SK-N-SH treated with all-trans-retinoic acid at 6 μM for 48 hours (cell line): ENCODE data around the gene PGR.

Experiments used
- ATAC-seq: fragments of 200-7000 bp; cut with Tn5 transposase; 3 replicates; pipeline ENCODE4 v1.9.1; 2020; ENCODE audit warnings: mild to moderate bottlenecking, moderate library complexity
- ARNTL ChIP-seq: fragments of 450-650 bp; formaldehyde crosslinking; IDR thresholded peaks from 2 replicates; pipeline ENCODE4 v1.5.0; 2020; ENCODE audit warnings: low read depth, mild to moderate bottlenecking, moderate library complexity, borderline replicate concordance
- BACH2 ChIP-seq: fragments of 250-450 bp; sonication (Bioruptor Pico); IDR thresholded peaks from 2 replicates; pipeline ENCODE4 v1.9.0; 2021; ENCODE audit warnings: mild to moderate bottlenecking, borderline replicate concordance
- CSDC2 ChIP-seq: fragments of 250-450 bp; sonication (Bioruptor Pico); IDR thresholded peaks from 2 replicates; pipeline ENCODE4 v1.5.0; 2020; ENCODE audit warnings: mild to moderate bottlenecking, moderate library complexity
- ESRRG ChIP-seq: fragments of 250-450 bp; sonication (Bioruptor Pico); IDR thresholded peaks from 2 replicates; pipeline ENCODE4 v1.6.1; 2021; ENCODE audit warnings: mild to moderate bottlenecking
- GLIS3 ChIP-seq: fragments of 250-450 bp; sonication (Bioruptor Pico); IDR thresholded peaks from 2 replicates; pipeline ENCODE4 v1.5.0; 2020; ENCODE audit warnings: mild to moderate bottlenecking, moderate library complexity
- ISL1 ChIP-seq: fragments of 250-450 bp; sonication (Bioruptor Pico); IDR thresholded peaks from 2 replicates; pipeline ENCODE4 v2.1.2; 2022; ENCODE audit warnings: mild to moderate bottlenecking, moderate library complexity
- PPARA ChIP-seq: fragments of 250-450 bp; sonication (Bioruptor Pico); IDR thresholded peaks from 2 replicates; pipeline ENCODE4 v1.5.0; 2020; ENCODE audit warnings: mild to moderate bottlenecking, borderline replicate concordance
- RARB ChIP-seq: fragments of 250-450 bp; sonication (Bioruptor Pico); IDR thresholded peaks from 2 replicates; pipeline ENCODE4 v1.8.0; 2021; ENCODE audit warnings: mild to moderate bottlenecking, moderate library complexity
- TCF4 ChIP-seq: fragments of 250-450 bp; sonication (Bioruptor Pico); IDR thresholded peaks from 2 replicates; pipeline ENCODE4 v1.8.0; 2021; ENCODE audit warnings: mild to moderate bottlenecking, moderate library complexity, borderline replicate concordance
- TOX ChIP-seq: fragments of 250-450 bp; sonication (Bioruptor Pico); IDR thresholded peaks from 2 replicates; pipeline ENCODE4 v1.8.0; 2021; ENCODE audit warnings: mild to moderate bottlenecking, moderate library complexity, borderline replicate concordance
- ZC3H10 ChIP-seq: fragments of 250-450 bp; sonication (Bioruptor Pico); IDR thresholded peaks from 2 replicates; pipeline ENCODE4 v1.5.1; 2021; ENCODE audit warnings: mild to moderate bottlenecking, moderate library complexity
- ZFP30 ChIP-seq: fragments of 450-650 bp; formaldehyde crosslinking; IDR thresholded peaks from 2 replicates; pipeline ENCODE4 v1.5.0; 2022; ENCODE audit warnings: mild to moderate bottlenecking, moderate library complexity
- ZNF565 ChIP-seq: fragments of 450-650 bp; formaldehyde crosslinking; conservative IDR thresholded peaks from 2 replicates; pipeline ENCODE4 v1.5.0; 2020; ENCODE audit warnings: low read depth, mild to moderate bottlenecking, moderate library complexity
- ZNF70 ChIP-seq: fragments of 450-650 bp; formaldehyde crosslinking; IDR thresholded peaks from 2 replicates; pipeline ENCODE4 v1.5.0; 2020; ENCODE audit warnings: mild to moderate bottlenecking, moderate library complexity
- ZNF8 ChIP-seq: fragments of 450-650 bp; formaldehyde crosslinking; IDR thresholded peaks from 2 replicates; pipeline ENCODE4 v1.5.0; 2020; ENCODE audit warnings: mild to moderate bottlenecking, moderate library complexity
- TF ChIP-seq, protein P1 (sequence below): fragments of 250-450 bp; sonication (Bioruptor Pico); IDR thresholded peaks from 2 replicates; pipeline ENCODE4 v1.8.0; 2020; ENCODE audit warnings: mild to moderate bottlenecking, moderate library complexity, borderline replicate concordance
- TF ChIP-seq, protein P2 (sequence below): fragments of 250-450 bp; sonication (Bioruptor Pico); IDR thresholded peaks from 2 replicates; pipeline ENCODE4 v1.5.1; 2020; ENCODE audit warnings: low read depth, mild to moderate bottlenecking, moderate library complexity
- TF ChIP-seq, protein P3 (sequence below): fragments of 250-450 bp; sonication (Bioruptor Pico); IDR thresholded peaks from 2 replicates; pipeline ENCODE4 v1.5.0; 2020; ENCODE audit warnings: mild to moderate bottlenecking, moderate library complexity
- TF ChIP-seq, protein P4 (sequence below): fragments of 250-450 bp; sonication (Bioruptor Pico); IDR thresholded peaks from 2 replicates; pipeline ENCODE4 v1.5.1; 2021; ENCODE audit warnings: mild to moderate bottlenecking, moderate library complexity
- TF ChIP-seq, protein P5 (sequence below): fragments of 250-450 bp; sonication (Bioruptor Pico); IDR thresholded peaks from 2 replicates; pipeline ENCODE4 v1.8.0; 2021; ENCODE audit warnings: low read depth, mild to moderate bottlenecking, moderate library complexity, borderline replicate concordance

The PGR gene

DNA sequence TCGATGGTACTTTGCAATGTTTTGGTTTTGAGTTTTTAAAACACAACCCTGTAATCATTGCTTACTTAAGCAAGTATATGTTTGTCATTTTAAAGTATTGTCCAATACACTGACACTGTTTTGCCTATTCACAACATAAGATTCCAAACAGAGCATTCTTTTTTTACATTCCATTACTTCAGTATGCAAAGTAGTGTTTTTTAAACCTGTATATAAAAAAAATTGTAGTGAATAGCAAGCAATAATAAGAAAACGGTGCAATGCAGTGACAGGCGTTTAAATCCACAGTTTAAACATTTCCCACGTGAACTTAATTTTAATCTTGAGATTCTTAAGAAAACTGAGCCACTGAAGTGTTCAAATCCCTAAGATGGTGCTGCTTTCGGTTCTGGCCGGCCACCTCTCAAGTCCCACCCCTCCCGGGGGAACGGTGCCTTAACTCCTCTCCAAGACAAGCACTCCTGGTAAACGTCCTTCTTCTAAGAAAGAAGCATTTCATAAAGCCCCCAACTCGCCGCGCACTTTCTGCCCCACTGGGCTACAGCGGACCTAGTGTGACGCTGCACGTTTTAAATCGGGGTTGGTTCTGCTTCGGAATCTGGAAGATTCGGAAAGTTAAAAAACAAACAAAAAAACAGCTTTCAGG lies 2.9 kb downstream of the PGR start:
- ATAC-seq, result no peak; the same call in 1 of the 3 replicates
- TF ChIP-seq RARB, result no peak
- TF ChIP-seq ARNTL (CRISPR knock-in tag), result no peak
- TF ChIP-seq TOX (CRISPR knock-in tag), result no peak
- TF ChIP-seq GLIS3 (CRISPR knock-in tag), result no peak
- no peak for TF ChIP-seq PPARA (CRISPR knock-in tag)
- TF ChIP-seq, protein P1, sequence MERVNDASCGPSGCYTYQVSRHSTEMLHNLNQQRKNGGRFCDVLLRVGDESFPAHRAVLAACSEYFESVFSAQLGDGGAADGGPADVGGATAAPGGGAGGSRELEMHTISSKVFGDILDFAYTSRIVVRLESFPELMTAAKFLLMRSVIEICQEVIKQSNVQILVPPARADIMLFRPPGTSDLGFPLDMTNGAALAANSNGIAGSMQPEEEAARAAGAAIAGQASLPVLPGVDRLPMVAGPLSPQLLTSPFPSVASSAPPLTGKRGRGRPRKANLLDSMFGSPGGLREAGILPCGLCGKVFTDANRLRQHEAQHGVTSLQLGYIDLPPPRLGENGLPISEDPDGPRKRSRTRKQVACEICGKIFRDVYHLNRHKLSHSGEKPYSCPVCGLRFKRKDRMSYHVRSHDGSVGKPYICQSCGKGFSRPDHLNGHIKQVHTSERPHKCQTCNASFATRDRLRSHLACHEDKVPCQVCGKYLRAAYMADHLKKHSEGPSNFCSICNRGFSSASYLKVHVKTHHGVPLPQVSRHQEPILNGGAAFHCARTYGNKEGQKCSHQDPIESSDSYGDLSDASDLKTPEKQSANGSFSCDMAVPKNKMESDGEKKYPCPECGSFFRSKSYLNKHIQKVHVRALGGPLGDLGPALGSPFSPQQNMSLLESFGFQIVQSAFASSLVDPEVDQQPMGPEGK, result no peak
- TF ChIP-seq, protein P2, sequence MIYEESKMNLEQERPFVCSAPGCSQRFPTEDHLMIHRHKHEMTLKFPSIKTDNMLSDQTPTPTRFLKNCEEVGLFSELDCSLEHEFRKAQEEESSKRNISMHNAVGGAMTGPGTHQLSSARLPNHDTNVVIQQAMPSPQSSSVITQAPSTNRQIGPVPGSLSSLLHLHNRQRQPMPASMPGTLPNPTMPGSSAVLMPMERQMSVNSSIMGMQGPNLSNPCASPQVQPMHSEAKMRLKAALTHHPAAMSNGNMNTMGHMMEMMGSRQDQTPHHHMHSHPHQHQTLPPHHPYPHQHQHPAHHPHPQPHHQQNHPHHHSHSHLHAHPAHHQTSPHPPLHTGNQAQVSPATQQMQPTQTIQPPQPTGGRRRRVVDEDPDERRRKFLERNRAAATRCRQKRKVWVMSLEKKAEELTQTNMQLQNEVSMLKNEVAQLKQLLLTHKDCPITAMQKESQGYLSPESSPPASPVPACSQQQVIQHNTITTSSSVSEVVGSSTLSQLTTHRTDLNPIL, result no peak
- no peak for TF ChIP-seq ZNF565 (CRISPR knock-in tag)
- TF ChIP-seq, protein P3, sequence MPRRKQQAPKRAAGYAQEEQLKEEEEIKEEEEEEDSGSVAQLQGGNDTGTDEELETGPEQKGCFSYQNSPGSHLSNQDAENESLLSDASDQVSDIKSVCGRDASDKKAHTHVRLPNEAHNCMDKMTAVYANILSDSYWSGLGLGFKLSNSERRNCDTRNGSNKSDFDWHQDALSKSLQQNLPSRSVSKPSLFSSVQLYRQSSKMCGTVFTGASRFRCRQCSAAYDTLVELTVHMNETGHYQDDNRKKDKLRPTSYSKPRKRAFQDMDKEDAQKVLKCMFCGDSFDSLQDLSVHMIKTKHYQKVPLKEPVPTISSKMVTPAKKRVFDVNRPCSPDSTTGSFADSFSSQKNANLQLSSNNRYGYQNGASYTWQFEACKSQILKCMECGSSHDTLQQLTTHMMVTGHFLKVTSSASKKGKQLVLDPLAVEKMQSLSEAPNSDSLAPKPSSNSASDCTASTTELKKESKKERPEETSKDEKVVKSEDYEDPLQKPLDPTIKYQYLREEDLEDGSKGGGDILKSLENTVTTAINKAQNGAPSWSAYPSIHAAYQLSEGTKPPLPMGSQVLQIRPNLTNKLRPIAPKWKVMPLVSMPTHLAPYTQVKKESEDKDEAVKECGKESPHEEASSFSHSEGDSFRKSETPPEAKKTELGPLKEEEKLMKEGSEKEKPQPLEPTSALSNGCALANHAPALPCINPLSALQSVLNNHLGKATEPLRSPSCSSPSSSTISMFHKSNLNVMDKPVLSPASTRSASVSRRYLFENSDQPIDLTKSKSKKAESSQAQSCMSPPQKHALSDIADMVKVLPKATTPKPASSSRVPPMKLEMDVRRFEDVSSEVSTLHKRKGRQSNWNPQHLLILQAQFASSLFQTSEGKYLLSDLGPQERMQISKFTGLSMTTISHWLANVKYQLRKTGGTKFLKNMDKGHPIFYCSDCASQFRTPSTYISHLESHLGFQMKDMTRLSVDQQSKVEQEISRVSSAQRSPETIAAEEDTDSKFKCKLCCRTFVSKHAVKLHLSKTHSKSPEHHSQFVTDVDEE (CRISPR knock-in tag), result no peak
- no peak for TF ChIP-seq ISL1 (CRISPR knock-in tag)

DNA sequence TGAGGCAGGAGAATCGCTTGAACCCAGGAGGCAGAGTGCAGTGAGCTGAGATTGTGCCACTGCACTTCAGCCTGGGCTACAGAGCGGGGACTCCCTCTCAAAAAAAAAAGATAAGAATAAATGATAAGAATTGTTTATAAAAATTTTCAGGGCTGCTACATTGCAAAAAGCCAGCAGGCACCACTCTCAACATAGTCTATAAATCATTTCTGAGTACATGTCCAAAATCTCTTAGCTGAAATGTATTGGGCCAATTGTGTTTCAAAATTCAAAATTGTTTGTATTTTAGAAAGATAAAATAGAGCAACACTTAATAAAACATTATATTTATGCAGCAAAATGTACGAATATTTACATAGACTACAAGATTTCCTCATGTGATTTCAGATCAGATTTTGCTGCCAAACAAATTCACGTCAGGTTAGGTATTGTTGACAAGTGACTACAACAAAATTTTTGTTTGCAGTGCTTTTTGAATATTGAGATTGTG lies 13.9 kb downstream of the PGR start:
- TF ChIP-seq GLIS3 (CRISPR knock-in tag) (no peak), CSDC2 (CRISPR knock-in tag) (no peak), ARNTL (CRISPR knock-in tag) (no peak), ESRRG (CRISPR knock-in tag) (no peak)
- TF ChIP-seq, protein P1, result no peak
- ATAC-seq, result no peak

DNA sequence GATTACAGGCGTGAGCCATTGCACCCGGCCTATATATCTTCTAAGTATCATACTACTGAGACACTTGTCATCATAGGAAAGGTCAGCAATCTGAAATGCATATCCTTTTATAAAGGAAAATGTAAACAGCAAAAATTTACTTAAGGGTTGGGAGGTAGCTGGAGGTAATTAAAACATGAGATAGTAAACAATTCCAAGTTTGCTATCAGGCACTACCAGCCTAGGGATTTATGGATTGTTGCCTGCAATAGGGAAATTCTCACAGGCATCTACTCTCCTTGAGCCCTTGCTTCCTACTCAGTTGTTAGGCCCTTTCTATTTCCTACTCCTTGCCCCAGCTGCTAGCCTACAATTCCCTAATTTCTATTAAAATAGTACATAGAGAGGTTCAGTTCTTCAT lies 16.1 kb downstream of the PGR start:
- no peak for TF ChIP-seq ESRRG (CRISPR knock-in tag)
- TF ChIP-seq ZNF565 (CRISPR knock-in tag), result no peak
- TF ChIP-seq ZNF70 (CRISPR knock-in tag), result no peak
- no peak for TF ChIP-seq ARNTL (CRISPR knock-in tag)
- TF ChIP-seq ZNF8 (CRISPR knock-in tag), result no peak
- no peak for TF ChIP-seq BACH2 (CRISPR knock-in tag)
- TF ChIP-seq PPARA (CRISPR knock-in tag), result no peak
- TF ChIP-seq, protein P4, sequence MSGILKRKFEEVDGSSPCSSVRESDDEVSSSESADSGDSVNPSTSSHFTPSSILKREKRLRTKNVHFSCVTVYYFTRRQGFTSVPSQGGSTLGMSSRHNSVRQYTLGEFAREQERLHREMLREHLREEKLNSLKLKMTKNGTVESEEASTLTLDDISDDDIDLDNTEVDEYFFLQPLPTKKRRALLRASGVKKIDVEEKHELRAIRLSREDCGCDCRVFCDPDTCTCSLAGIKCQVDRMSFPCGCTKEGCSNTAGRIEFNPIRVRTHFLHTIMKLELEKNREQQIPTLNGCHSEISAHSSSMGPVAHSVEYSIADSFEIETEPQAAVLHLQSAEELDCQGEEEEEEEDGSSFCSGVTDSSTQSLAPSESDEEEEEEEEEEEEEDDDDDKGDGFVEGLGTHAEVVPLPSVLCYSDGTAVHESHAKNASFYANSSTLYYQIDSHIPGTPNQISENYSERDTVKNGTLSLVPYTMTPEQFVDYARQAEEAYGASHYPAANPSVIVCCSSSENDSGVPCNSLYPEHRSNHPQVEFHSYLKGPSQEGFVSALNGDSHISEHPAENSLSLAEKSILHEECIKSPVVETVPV (CRISPR knock-in tag), result no peak
- no peak for TF ChIP-seq RARB
- no peak for TF ChIP-seq ZC3H10 (CRISPR knock-in tag)
- TF ChIP-seq, protein P5, sequence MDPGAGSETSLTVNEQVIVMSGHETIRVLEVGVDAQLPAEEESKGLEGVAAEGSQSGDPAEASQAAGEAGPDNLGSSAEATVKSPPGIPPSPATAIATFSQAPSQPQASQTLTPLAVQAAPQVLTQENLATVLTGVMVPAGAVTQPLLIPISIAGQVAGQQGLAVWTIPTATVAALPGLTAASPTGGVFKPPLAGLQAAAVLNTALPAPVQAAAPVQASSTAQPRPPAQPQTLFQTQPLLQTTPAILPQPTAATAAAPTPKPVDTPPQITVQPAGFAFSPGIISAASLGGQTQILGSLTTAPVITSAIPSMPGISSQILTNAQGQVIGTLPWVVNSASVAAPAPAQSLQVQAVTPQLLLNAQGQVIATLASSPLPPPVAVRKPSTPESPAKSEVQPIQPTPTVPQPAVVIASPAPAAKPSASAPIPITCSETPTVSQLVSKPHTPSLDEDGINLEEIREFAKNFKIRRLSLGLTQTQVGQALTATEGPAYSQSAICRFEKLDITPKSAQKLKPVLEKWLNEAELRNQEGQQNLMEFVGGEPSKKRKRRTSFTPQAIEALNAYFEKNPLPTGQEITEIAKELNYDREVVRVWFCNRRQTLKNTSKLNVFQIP, result no peak
- no peak for TF ChIP-seq TOX (CRISPR knock-in tag)
- TF ChIP-seq TCF4 (CRISPR knock-in tag), result no peak
- no peak for TF ChIP-seq GLIS3 (CRISPR knock-in tag)
- no peak for TF ChIP-seq ZFP30 (CRISPR knock-in tag)

More for the DNA sequence above, 16.1 kb downstream of the PGR start:
- ATAC-seq, result no peak
